Neuronal stem cell (in vitro differentiated cells): ENCODE results near the gene BEX3.

ENCODE experiments used
- DNase-seq: peaks from one replicate; pipeline ENCODE4 v3.0.0-alpha.2; 2013; ENCODE audit warnings: low spot score
- H2AFZ ChIP-seq: one replicate; pipeline ENCODE4 v1.6.1; 2013; ENCODE audit warnings: mild to moderate bottlenecking, low read length, inconsistent platforms
- H2AK5ac ChIP-seq: 2 replicates; pipeline ENCODE4 v1.6.1; 2013; ENCODE audit warnings: low read depth, mild to moderate bottlenecking, inconsistent platforms, low read length, moderate library complexity, mixed read lengths
- H2BK120ac ChIP-seq: 2 replicates; pipeline ENCODE4 v1.6.1; 2013; ENCODE audit warnings: low read depth, mild to moderate bottlenecking, inconsistent platforms, low read length, moderate library complexity, mixed read lengths
- H2BK12ac ChIP-seq: one replicate; pipeline ENCODE4 v1.6.1; 2013; ENCODE audit warnings: low read length, inconsistent platforms
- H2BK15ac ChIP-seq: 2 replicates; pipeline ENCODE4 v1.6.1; 2013; ENCODE audit warnings: mild to moderate bottlenecking, low read length, inconsistent platforms, mixed read lengths
- H2BK5ac ChIP-seq: one replicate; pipeline ENCODE4 v1.6.1; 2013; ENCODE audit warnings: inconsistent platforms, mild to moderate bottlenecking, low read length, moderate library complexity
- H3K14ac ChIP-seq: one replicate; pipeline ENCODE4 v1.6.1; 2013; ENCODE audit warnings: low read length, inconsistent platforms
- H3K18ac ChIP-seq: 2 replicates; pipeline ENCODE4 v1.6.1; 2013; ENCODE audit warnings: low read length, inconsistent platforms
- H3K23ac ChIP-seq: 2 replicates; pipeline ENCODE4 v1.6.1; 2013; ENCODE audit warnings: low read depth, mild to moderate bottlenecking, mixed read lengths, low read length, inconsistent platforms; ENCODE audit not compliant: poor library complexity
- H3K27ac ChIP-seq: replicated peaks from 3 replicates; pipeline ENCODE4 v1.5.1; 2013; ENCODE audit warnings: low read length, inconsistent platforms
- H3K27me3 ChIP-seq, 3 experiments: 2 replicates each; pipeline ENCODE4 v1.6.1; 2013; ENCODE audit warnings: low read length in 3 of 3, mild to moderate bottlenecking in 2 of 3, inconsistent platforms in 1 of 3, low read depth in 1 of 3, mixed read lengths in 1 of 3, moderate library complexity in 1 of 3; ENCODE audit not compliant: control insufficient read depth in 3 of 3, insufficient read depth in 3 of 3
- H3K36me3 ChIP-seq, 2 donors: replicated peaks in 1 of 2; 2 replicates each; pipeline ENCODE4 v1.6.1; 2013; ENCODE audit warnings: low read length in 2 of 2; ENCODE audit not compliant: control insufficient read depth in 2 of 2, insufficient read depth in 2 of 2
- H3K4ac ChIP-seq: 2 replicates; pipeline ENCODE4 v1.6.1; 2013; ENCODE audit warnings: inconsistent platforms, mild to moderate bottlenecking, low read length, moderate library complexity
- H3K4me1 ChIP-seq, 2 donors: 1 replicate in 1 of 2; 2 replicates in 1 of 2; pipeline ENCODE4 v1.6.1; 2013; ENCODE audit warnings: low read length in 2 of 2, low read depth in 1 of 2; ENCODE audit not compliant: control insufficient read depth in 2 of 2, insufficient read depth in 1 of 2
- H3K4me2 ChIP-seq: one replicate; pipeline ENCODE4 v1.6.1; 2013; ENCODE audit warnings: mild to moderate bottlenecking, low read length, inconsistent platforms; ENCODE audit not compliant: insufficient read depth, poor library complexity, severe bottlenecking
- H3K4me3 ChIP-seq, 2 donors: 2 replicates each; pipeline ENCODE4 v1.5.1; 2013; ENCODE audit warnings: low read length in 2 of 2, mild to moderate bottlenecking in 2 of 2, inconsistent platforms in 1 of 2, moderate library complexity in 1 of 2
- H3K79me1 ChIP-seq: one replicate; pipeline ENCODE4 v1.6.1; 2013; ENCODE audit warnings: low read depth, mild to moderate bottlenecking, inconsistent platforms, low read length, moderate library complexity
- H3K9ac ChIP-seq: one replicate; pipeline ENCODE4 v1.6.1; 2013; ENCODE audit warnings: mild to moderate bottlenecking, low read depth, low read length, inconsistent platforms; ENCODE audit not compliant: poor library complexity
- H3K9me3 ChIP-seq, 2 donors: replicated peaks in 1 of 2; 2 replicates each; pipeline versions ENCODE3 to v1.6.1; 2013; ENCODE audit warnings: low read length in 2 of 2, mild to moderate bottlenecking in 2 of 2, inconsistent platforms in 1 of 2, low read depth in 1 of 2, mixed read lengths in 1 of 2, moderate library complexity in 1 of 2; ENCODE audit not compliant: control insufficient read depth in 2 of 2, insufficient read depth in 1 of 2
- H4K8ac ChIP-seq: one replicate; pipeline ENCODE4 v1.6.1; 2013; ENCODE audit warnings: low read depth, mild to moderate bottlenecking, inconsistent platforms, low read length, moderate library complexity
- H4K91ac ChIP-seq: one replicate; pipeline ENCODE4 v1.6.1; 2013; ENCODE audit warnings: low read length, low read depth, mild to moderate bottlenecking, inconsistent platforms; ENCODE audit not compliant: poor library complexity
- WGBS, 2 donors: extraction: QIAGEN DNeasy Blood & Tissue Kit; methylation state at CpG; one replicate each; pipeline ENCODE4 v1.1.7; 2013; ENCODE audit warnings: missing lambda C conversion rate in 2 of 2, mixed read lengths in 1 of 2; ENCODE audit not compliant: insufficient read length in 2 of 2, insufficient replicate concordance in 1 of 2; ENCODE audit errors: extremely low coverage in 2 of 2; 5-methylcytosine and 5-hydroxymethylcytosine counted together

Gene BEX3

GRCh38 chrX:103376979-103377324 lies 614 bp downstream of the BEX3 start:
- no peak overlapping the region for H3K18ac ChIP-seq
- H2BK15ac ChIP-seq = no peak overlapping the region
- no peaks in the 10 kb centered on the region for H3K27me3 ChIP-seq
- H3K14ac ChIP-seq = no peak overlapping the region
- peaks cover 0 to 24% of the 10 kb centered on the region in 2 donors for H3K36me3 ChIP-seq
- H3K27ac ChIP-seq = no peak overlapping the region
- H2BK12ac ChIP-seq = no peak overlapping the region
- H3K4ac ChIP-seq = no peak overlapping the region
- H2BK120ac ChIP-seq = no peak overlapping the region
- peak overlapping the region; percentile 64 to 84 for H3K4me3 ChIP-seq
- no peaks in the 10 kb centered on the region for H3K79me1 ChIP-seq
- peak overlapping the region; percentile 84 for H3K9ac ChIP-seq
- H3K4me2 ChIP-seq = no peak overlapping the region
- H4K8ac ChIP-seq = no peak overlapping the region
- no peak overlapping the region for H2AK5ac ChIP-seq
- peak overlapping the region; percentile 47 for H2AFZ ChIP-seq
- DNase-seq = no peak
- H2BK5ac ChIP-seq = no peak overlapping the region
- WGBS, 2 donors = no CpG with 5 or more reads among the region's 19 CpGs
- no peak overlapping the region for H3K23ac ChIP-seq
- no peaks in the 10 kb centered on the region for H3K9me3 ChIP-seq
- no peak overlapping the region for H4K91ac ChIP-seq
- peaks cover 0 to 2% of the 10 kb centered on the region in 2 donors for H3K4me1 ChIP-seq

- H3K4me2 ChIP-seq = no peak overlapping the region
- no peaks in the 10 kb centered on the region for H3K79me1 ChIP-seq
- H3K18ac ChIP-seq = no peak overlapping the region
- no peak overlapping the region for H4K8ac ChIP-seq
- H3K9ac ChIP-seq = no peak overlapping the region
- DNase-seq = no peak
- H3K23ac ChIP-seq = no peak overlapping the region
- H3K27me3 ChIP-seq = no peaks in the 10 kb centered on the region
- H3K36me3 ChIP-seq = peaks cover 0 to 24% of the 10 kb centered on the region in 2 donors
- no peak overlapping the region for H4K91ac ChIP-seq
- H2AK5ac ChIP-seq = no peak overlapping the region
- H3K14ac ChIP-seq = no peak overlapping the region
- H3K4ac ChIP-seq = no peak overlapping the region
- no peak overlapping the region for H3K27ac ChIP-seq
- no peak overlapping the region for H2AFZ ChIP-seq
- peaks cover 0 to 2% of the 10 kb centered on the region in 2 donors for H3K4me1 ChIP-seq
- no CpG with 5 or more reads among the region's 2 CpGs for WGBS, 2 donors
- no peak overlapping the region for H2BK5ac ChIP-seq
- H3K9me3 ChIP-seq = no peaks in the 10 kb centered on the region
- no peak overlapping the region for H2BK15ac ChIP-seq
- H2BK12ac ChIP-seq = no peak overlapping the region
- no peak overlapping the region for H2BK120ac ChIP-seq
- no peak overlapping the region for H3K4me3 ChIP-seq
Observed at GRCh38 chrX:103378990-103379389, 2.7 kb downstream of the BEX3 start.

- H3K36me3 ChIP-seq = peaks cover 0 to 17% of the 10 kb centered on the region in 2 donors
- no peaks in the 10 kb centered on the region for H3K27me3 ChIP-seq
- no peak overlapping the region for H2BK5ac ChIP-seq
- H3K4me2 ChIP-seq = no peak overlapping the region
- no peak overlapping the region for H2BK15ac ChIP-seq
- H3K9ac ChIP-seq = no peak overlapping the region
- no peak overlapping the region for H4K8ac ChIP-seq
- H3K4ac ChIP-seq = no peak overlapping the region
- no peaks in the 10 kb centered on the region for H3K4me1 ChIP-seq
- WGBS, 2 donors = no CpG with 5 or more reads among the region's 1 CpG
- no peak overlapping the region for H3K27ac ChIP-seq
- no peaks in the 10 kb centered on the region for H3K79me1 ChIP-seq
- H2AK5ac ChIP-seq = no peak overlapping the region
- no peak overlapping the region for H3K23ac ChIP-seq
- no peak overlapping the region for H3K18ac ChIP-seq
- no peak overlapping the region for H3K14ac ChIP-seq
- H4K91ac ChIP-seq = no peak overlapping the region
- no peak overlapping the region for H2BK12ac ChIP-seq
- H2AFZ ChIP-seq = no peak overlapping the region
- no peak for DNase-seq
- no peak overlapping the region for H2BK120ac ChIP-seq
- H3K9me3 ChIP-seq = no peaks in the 10 kb centered on the region
- H3K4me3 ChIP-seq = no peak overlapping the region
Observed at GRCh38 chrX:103382877-103383276, 6.5 kb downstream of the BEX3 start.

GRCh38 chrX:103384672-103385071 lies 8.3 kb downstream of the BEX3 start:
- H3K9ac ChIP-seq = no peak overlapping the region
- no peak overlapping the region for H3K4me2 ChIP-seq
- H2BK120ac ChIP-seq = no peak overlapping the region
- H2BK12ac ChIP-seq = no peak overlapping the region
- no peak overlapping the region for H3K27ac ChIP-seq
- H3K27me3 ChIP-seq = no peaks in the 10 kb centered on the region
- H3K23ac ChIP-seq = no peak overlapping the region
- no peaks in the 10 kb centered on the region for H3K4me1 ChIP-seq
- no peak overlapping the region for H2AK5ac ChIP-seq
- no peak overlapping the region for H3K18ac ChIP-seq
- H3K79me1 ChIP-seq = no peaks in the 10 kb centered on the region
- no peak overlapping the region for H2AFZ ChIP-seq
- no peak for DNase-seq
- WGBS, 2 donors = no CpG with 5 or more reads among the region's 2 CpGs
- no peak overlapping the region for H3K4ac ChIP-seq
- no peak overlapping the region for H2BK5ac ChIP-seq
- no peak overlapping the region for H3K14ac ChIP-seq
- no peak overlapping the region for H2BK15ac ChIP-seq
- H4K91ac ChIP-seq = no peak overlapping the region
- H3K36me3 ChIP-seq = peaks cover 0 to 3% of the 10 kb centered on the region in 2 donors
- H3K4me3 ChIP-seq = no peak overlapping the region
- no peaks in the 10 kb centered on the region for H3K9me3 ChIP-seq
- H4K8ac ChIP-seq = no peak overlapping the region
